GM19372 (cell line): ENCODE results near the gene KIAA0232.
"Not testable (repeated sequence)": the region's sequence is repeated elsewhere in the genome, so short reads cannot be mapped to it uniquely, and the experiment has no call there.

Source experiments
- ATAC-seq: cut with Tn5 transposase; IDR thresholded peaks from one replicate; pipeline ENCODE4 v1.9.1; 2021; ENCODE audit warnings: mild to moderate bottlenecking, low read depth, moderate library complexity; ENCODE audit not compliant: unreplicated experiment

Gene KIAA0232

DNA sequence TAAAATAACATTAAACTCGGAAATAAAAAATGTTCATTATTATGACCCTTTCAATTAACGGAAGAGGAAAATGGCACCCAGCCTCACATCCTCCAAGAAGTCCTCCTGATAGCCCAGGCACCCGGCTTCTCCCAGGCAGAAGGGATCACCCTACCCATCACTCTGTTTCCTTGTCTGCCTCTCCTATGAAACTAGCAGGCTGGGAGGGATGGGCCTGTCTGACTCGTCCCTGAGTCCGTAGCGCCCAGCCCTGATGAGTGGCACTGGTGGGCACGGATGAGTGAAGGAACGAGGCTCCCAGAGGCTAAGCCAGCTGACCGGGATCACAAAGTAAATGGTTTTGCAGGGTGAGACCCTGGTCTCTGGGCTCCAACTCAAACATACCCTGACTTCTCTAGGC lies 28.6 kb upstream of the KIAA0232 start:
- ATAC-seq, result no peak

DNA sequence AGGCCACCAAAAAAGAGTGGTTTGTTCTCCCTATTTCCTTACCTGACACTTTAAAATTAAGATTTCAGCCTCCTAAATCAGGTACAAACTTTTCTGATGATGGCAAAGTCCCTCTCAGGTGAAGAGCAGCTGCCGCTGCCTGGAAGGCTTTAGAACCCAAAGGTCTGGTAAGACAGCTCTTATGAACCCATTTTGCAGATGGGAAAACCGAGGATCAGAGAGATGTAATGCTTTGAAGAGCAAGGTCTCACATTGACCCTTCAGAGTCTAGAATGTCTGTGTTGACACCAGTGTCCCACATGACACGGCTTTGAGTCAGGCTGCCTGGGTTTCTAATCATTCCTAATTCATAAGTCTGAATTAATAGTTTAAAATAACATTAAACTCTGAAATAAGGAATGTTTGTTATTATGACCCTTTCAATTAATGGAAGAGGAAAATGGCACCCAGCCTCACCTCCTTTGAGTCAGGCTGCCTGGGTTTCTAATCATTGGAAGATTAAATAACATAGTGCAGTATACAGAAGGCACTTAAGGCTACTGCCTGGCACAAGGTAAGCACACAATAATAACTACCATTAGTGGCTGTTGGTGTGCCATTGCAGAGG lies 27.9 kb upstream of the KIAA0232 start:
- no peak for ATAC-seq

DNA sequence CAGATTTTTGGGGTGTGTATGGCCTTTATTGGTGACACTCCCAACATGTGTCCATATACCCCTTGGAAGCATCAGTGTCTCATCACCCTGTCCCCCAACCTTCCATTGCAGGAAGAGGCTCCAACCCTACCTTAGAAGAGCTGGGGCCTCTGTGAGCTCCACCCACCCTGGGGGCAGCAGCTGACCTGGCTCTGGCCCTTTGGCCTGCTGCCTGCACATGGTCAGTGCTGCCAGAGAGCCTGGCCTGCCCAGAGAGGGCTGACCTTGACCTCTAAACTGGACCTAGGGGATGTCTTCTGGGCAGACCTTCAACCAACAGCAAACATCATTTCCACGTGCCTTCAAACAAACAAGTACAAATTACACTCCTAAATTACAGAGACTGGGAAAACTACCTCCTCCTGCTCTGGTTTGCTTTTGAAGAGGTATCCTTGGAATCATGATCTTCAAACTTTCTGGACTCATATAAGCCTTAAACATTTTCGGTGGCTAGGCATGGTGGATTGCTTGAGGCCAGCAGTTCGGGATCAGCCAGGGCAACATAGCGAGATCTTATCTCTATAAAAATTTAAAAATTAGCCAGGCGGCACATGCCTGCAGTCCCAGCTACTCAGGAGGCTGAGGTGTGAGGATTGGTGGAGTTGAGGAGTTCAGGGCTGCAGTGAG lies 27.3 kb upstream of the KIAA0232 start:
- no peak for ATAC-seq

DNA sequence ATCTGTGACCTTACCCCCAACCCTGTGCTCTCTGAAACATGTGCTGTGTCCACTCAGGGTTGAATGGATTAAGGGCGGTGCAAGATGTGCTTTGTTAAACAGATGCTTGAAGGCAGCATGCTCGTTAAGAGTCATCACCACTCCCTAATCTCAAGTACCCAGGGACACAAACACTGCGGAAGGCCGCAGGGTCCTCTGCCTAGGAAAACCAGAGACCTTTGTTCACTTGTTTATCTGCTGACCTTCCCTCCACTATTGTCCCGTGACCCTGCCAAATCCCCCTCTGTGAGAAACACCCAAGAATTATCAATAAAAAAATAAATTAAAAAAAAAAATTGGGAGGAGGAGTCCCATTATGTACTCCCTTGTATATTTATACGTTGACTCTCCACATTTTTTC lies 26.2 kb upstream of the KIAA0232 start:
- not testable (repeated sequence) for ATAC-seq

DNA sequence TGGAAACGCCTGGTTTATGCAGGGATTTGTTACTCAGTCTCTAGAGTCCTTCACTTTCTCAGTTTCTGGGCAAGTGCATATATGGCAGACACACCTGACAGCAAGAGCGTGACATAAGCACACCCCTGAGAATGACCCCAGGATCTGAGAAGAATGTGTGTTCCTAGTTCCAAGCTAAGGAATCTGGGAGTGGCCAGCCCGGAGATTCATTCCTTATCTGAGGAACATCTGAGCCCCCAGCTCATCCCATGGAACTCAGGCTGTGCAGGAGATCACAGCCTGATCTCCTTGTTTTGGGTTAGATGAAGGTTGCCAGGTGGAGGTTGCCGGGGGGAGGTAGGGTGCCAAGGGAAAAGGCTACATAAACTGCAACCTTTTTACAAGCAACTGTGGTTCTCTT lies 23.8 kb upstream of the KIAA0232 start:
- no peak for ATAC-seq

DNA sequence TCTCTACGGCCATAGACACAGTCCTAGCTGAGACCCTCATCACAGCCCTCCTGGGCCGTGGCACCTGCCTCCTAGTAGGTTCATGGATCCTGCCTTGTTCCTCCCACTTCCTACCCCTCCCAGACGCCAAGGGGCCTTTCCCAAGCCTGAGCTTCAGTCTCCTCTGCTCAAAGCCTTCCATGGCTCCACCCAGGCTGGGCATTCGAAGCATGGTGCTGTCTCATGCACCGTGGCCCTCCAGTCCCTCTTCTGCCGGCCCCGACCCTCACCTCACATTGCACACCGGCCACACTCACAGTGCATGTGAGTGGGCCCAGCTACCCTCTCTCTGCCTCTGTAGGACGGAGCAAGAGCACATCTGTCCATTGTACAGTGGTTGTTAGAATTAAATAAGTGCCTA lies 21.7 kb upstream of the KIAA0232 start:
- no peak for ATAC-seq

DNA sequence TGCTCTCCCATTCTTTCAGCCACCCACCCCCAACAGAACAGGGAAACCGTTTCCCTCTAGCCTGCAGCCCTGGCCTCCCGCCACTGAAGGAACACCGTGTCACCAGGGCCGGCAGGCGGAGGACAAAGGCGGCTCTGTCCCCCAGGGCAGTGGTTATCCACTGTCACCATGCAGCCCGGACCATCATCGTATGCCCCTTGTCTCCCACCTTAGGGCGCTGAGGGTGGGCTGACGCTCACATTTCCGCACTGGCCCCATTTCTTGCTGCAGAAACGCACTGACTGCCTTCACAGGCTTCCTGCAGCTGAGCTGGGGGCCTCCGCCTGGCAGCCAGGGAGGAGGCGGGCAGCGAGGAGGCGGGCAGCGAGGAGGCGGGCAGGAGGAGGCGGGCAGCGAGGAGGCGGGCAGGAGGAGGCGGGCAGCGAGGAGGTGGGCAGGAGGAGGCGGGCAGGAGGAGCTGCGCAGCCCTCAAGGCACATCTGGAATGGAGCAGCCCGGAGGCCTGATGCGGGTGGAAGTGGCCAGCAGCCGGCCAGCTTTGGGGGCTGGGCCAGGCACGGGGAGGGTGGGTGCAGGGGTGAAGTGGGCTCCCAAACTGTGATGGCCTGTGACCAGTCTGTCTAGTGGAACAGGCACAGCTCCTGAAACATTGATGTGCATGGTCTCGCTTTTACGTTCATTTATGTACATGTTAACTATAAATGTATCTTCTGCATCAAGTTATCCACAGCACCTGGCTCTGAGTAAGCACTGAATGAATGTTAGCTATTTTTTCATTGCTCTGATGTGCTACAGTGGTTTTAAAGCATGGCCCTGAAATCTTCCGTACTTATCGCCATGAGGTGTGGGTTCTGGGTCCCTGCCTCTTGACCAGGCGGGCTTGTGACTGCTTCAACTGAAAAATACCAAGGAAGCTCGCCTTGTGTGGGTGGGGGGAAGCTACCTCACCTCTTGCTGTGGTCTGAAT lies 20.6 kb upstream of the KIAA0232 start:
- ATAC-seq, result no peak

DNA sequence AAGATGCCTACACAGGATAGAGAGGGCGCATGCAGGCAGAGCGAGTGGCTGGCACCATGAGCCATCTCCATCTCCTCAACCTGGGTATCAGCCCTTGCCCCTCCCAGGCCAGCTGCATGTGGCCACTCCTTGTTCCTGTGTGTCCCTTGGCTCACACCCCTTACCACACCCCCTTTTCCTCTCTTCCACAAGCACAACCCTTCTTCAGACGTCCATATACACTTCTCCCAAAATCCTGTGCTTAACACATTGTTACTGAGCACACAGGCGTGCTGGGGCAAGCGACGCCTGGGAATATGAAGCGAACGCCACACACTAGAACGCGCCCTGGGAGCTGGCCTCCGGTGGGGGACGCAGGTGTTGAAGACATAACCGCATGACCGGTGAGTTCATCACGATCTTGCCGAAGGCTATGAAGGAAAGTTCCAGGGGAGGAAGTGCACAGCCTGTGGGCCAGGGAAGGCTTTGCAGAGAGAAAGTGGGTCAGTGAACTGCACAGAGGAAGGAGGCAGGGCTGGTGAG lies 19.1 kb upstream of the KIAA0232 start:
- ATAC-seq, result no peak

DNA sequence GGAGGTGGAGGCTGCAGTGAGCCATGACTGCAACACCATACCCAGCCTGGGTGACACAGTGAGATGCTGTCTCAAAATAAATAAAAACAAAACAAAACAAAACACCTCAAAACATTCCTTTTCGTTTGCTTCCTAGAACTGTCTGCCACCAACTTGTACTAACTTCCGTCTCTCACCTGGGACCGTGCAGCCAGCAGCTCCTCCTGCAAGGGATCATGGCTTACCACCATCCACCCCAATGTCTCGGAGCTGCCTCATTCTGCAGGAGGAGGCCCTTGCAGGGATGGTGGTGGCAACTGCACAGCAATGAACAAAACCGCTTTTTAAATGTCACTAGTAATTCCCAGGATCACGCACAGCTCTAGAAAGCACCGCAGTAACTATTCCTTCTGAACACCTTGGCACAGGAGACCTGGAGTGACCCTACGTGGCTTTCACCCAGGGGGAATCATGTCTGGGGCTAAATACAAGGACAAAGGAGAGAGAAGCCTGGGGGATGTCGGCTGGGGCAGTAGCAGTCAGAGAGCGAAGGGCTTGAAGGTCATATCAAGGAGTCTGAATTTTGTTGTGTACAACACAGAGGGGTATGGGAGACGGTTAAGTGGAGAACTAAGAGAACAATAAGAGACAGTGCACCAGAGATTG lies 17.4 kb upstream of the KIAA0232 start:
- no peak for ATAC-seq

DNA sequence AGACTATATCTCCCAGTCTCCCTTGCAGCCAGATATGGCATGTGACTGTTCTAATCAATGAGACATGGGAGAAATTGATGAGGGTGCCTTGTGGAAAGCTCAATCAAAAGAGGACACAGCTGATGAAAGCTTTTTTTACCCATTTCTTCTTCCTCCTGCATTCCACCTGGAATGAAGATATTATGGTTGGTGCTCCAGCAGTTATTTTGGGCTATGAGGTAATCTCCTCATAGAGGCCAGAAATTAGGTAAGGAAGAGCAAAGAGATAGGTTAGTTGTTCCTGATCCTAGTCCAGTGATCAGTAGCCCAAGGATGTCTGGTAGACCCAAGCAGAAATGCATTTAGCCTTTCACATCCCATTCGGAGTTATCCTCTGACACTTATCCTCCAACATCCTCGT lies 16.8 kb upstream of the KIAA0232 start:
- no peak for ATAC-seq

DNA sequence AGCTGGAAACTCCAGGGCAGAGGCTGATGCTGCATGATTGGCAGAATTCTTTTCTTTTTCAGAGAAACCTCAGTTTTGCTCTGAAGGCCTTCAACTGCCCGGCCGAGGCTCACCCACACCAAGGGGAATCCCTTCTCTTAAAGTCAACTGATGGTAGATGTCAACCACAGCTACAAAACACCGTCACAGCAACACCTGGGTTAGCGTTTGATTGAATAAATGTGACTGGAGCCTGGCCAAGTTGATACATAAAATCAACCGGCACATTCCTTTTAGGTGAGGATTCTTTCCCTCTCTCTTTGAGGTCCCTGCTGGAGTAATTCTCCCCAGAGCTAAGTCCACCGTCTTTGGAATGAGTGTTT lies 15.2 kb upstream of the KIAA0232 start:
- ATAC-seq, result no peak

DNA sequence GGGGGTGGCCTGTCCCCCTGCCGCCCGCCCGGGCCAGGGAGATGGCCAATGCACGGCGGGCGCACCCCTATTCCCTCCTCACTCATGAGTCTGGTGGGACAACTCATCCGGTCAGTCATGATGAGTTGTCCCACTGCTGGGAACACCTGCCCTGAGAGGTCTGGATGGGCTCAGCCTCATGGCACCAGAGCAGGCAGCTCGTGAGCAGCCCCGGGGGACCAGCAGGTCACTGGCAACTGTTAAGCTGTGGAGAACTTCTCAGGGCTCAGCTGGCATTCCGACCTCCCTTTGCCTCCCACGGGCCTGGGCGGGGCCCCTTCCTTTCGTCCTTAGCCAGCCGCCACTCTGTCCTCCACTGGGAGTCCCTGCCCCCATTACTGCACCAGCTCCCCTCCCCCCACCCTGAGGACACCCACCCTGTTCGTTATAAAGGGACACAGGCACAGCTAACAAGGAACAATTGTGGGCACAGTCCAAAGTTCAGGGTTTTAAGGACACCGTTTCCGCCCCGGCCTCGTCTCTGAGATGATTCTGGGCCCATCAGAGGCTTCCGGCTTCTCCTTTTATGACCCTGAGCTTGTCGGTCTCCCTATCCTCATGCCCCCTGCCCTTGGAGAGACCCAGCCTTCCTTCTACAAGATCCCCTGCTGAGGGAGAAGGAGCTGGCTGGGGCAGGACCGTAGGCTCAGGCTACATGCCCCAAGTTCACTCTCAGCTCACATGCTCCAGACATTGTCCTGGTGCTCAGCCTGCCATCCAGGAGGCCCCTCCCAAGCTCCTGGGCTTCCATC lies 14.6 kb upstream of the KIAA0232 start:
- ATAC-seq, result no peak

DNA sequence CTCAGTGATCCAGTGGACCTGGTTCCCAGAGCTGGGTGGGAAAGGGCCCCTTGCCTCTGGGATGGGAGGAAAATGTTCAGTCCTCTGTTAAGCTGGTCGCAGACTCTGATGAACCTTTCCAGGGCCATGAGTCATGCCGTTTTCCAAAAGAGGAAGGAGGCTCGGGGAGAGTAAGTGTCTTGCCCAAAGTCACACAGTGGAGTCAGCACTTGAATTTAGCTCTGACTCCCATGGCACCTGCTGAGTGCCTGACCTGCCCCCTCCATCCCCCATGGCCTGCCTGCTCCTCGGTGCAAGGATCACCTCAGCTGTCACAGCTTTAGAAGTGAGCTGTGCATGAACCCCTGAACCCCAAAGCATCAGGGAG lies 14.0 kb upstream of the KIAA0232 start:
- no peak for ATAC-seq

DNA sequence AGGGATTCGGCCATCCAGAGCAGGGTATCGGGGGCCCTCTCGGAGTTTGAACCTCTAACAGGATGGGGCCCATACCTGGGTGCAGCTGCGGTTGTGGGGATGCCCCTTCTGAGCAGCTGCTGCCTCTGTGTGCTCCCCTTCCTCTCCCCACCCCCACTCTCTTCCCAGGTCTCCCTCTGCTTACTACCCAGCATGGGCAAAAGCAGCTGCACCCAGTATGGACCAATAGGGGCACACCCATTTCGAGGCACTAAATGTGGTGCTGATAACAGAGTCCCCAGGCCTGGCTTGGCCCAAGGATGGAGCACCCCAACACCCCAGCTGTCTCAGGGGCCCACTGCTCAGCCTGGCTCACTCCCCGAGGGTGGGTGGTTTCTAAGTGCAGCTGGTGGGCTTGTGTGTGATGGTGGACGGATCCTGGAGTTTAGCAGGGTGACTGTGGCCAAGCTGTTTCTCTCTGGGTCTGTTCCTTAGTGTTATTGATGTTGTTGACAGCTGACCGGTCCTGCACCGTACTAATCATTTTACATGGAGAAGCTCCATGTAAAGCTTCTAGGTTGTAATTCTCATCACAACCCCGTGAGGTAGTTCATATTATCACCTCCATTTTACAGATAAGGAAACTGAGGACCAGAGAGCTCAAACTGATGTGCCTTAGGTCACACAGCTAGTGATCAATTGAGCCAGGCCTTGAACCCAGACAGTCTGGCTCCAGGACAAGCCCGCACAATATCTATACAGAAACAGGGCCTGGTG lies 13.1 kb upstream of the KIAA0232 start:
- ATAC-seq, result no peak

DNA sequence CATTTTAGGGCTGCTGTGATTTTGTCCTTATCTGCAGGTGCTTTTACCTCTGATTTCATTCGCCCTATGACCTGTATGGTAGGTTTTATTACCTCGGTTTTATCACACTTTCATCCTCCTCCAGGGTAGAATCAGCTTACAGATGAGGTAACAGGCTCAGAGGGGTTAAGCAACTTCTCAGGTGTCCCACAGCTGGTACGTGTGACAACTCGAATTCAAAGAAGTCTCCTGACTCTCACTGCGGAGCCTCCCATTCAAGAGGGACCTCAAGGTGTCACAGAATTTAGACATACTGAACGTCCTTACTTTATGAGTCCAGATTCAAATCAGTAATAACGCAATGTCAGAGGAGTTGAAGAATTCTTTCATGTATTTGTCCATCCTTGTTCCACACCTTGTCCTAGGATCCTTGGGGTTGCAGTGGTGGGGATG lies 12.5 kb upstream of the KIAA0232 start:
- no peak for ATAC-seq

DNA sequence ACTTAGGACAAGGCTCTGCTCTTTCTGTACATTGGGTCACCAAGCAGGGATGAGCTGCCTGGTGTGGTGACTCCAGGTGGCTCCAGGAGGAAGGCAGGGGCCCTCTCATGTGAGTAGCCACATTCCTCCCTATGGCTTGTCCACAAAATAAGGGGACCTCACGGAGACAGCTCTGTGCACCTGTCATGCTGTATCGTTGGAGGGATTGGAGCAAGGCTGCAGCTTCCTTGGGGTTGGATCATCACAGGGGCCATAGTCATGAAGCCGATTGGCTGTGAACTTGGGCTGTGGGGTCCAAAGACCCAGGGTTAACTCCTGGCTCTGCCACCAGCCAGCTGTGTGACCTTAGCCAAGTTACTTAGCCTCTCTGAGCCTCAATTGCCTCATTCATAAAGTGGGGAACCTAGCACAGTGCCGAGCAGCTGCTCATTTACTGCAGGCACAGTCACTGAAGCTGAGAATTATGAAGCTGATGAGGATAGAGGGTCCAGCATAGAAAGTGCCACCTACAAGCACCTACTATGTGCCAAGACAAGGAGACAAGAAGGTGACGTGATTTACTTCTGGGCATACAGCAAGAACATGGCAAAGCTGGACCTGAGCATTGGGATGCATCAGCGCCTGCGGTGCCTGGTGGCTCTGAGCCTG lies 11.8 kb upstream of the KIAA0232 start:
- no peak for ATAC-seq

DNA sequence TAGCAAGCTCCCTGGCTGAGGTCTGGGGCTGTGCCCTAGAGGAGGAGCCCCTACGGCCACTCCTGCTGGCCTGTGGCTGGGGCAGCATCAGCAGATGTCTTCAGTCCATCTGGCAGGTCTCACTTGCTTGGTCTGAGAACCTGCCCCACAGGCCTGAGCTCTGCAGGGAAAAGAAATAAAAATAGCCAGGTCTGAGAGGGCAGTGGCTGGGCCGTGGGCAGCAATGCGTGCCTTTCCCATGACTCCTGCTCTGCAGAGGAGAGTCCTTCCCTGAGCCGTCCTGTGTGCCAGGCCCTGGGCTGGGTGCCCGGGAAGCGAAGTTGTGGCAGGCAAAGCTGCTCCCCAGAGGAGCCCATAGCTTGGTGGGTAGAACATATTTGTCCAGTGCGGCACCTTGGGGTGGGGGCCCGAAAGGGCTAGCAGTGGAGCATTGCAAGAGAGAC lies 11.3 kb upstream of the KIAA0232 start:
- no peak for ATAC-seq

DNA sequence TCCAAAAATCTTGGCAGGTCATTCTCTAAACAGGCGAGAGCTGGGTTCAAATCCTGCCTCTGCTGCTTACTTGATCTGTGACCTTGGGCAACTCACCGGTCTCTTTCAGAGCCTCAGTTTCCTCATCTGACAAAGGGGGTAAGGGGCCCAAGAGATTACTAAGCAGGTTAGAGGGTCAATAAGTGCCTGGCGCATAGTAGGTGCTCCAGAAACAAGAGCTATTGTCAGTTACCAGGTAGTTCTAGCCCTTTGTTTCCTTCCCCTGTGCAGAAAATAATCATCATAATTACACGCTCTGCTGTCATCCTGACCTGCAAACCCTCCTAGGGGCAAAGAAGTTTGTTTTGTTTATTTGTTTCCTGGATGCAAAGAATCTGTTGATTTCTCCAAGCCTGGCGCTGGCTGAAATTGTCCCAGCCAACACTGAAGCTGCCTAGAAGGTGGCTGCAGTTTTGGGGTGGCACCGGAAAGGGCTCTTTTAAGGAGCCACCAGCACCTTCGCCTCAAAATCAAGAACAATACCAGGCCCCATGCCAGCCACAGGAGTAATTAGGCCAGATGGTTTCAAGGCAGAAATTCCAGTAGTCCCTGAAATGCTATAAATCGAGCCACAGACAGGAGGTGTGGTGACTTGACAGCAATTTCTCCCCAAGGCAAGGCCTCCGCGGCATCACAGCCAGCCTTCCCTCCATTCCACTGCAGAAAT lies 10.2 kb upstream of the KIAA0232 start:
- no peak for ATAC-seq
